ENCODE data around the gene BICD2.
"Not testable (repeated sequence)": the region's sequence is repeated elsewhere in the genome, so short reads cannot be mapped to it uniquely, and the experiment has no call there.

The BICD2 gene

GRCh38 chr9:92764381-92764987, at the start of gene BICD2:
TSS of gene BICD2 (minus strand) at chr9:92764833. CDS start at chr9:92764744, 89 bp downstream.
- Mint-ChIP-seq H3K36me3 (ENCODE audit: low read depth) (no peaks in the 10 kb centered on the region), H3K9me3 (no peaks in the 10 kb centered on the region), H3K27me3 (no peaks in the 10 kb centered on the region), H3K4me1 (ENCODE audit: low read depth) (peaks cover 47% of the 10 kb centered on the region), H3K27ac (peak within 1 kb of the TSS; percentile 86), H3K4me3 (peak within 1 kb of the TSS; percentile 89)

- not testable (repeated sequence) for H3K27ac Mint-ChIP-seq; H3K36me3 Mint-ChIP-seq (ENCODE audit: low read depth)
- peaks cover 61% of the 10 kb centered on the region for H3K27me3 Mint-ChIP-seq
These were observed 45.1 kb upstream of the BICD2 start for GRCh38 chr9:92809629-92810326.

GRCh38 chr9:92808726-92809451, 44.3 kb upstream of the BICD2 start:
- Mint-ChIP-seq H3K4me3 (peak overlapping the region; percentile 81), H3K27me3 (peaks cover 53% of the 10 kb centered on the region), H3K36me3 (ENCODE audit: low read depth) (no peaks in the 10 kb centered on the region), H3K4me1 (ENCODE audit: low read depth) (peaks cover 9% of the 10 kb centered on the region), H3K9me3 (no peaks in the 10 kb centered on the region), H3K27ac (peak overlapping the region; percentile 65)

More at GRCh38 chr9:92809629-92810326, 45.1 kb upstream of the BICD2 start:
- H3K9me3 Mint-ChIP-seq = not testable (repeated sequence)
- peaks cover 15% of the 10 kb centered on the region for H3K4me1 Mint-ChIP-seq (ENCODE audit: low read depth)
- H3K4me3 Mint-ChIP-seq = peak overlapping the region; percentile 81

GRCh38 chr9:92807757-92808725, 43.4 kb upstream of the BICD2 start:
- H3K27me3 Mint-ChIP-seq = peaks cover 45% of the 10 kb centered on the region
- H3K4me1 Mint-ChIP-seq (ENCODE audit: low read depth) = peaks cover 9% of the 10 kb centered on the region
- H3K9me3 Mint-ChIP-seq = no peaks in the 10 kb centered on the region
- no peaks in the 10 kb centered on the region for H3K36me3 Mint-ChIP-seq (ENCODE audit: low read depth)
- peak overlapping the region; percentile 52 for H3K4me3 Mint-ChIP-seq
- H3K27ac Mint-ChIP-seq = no peak overlapping the region

- H3K27ac Mint-ChIP-seq = no peak overlapping the region
- peaks cover 9% of the 10 kb centered on the region for H3K4me1 Mint-ChIP-seq (ENCODE audit: low read depth)
- H3K36me3 Mint-ChIP-seq (ENCODE audit: low read depth) = no peaks in the 10 kb centered on the region
- H3K4me3 Mint-ChIP-seq = peak overlapping the region; percentile 27
- H3K9me3 Mint-ChIP-seq = no peaks in the 10 kb centered on the region
- H3K27me3 Mint-ChIP-seq = peaks cover 43% of the 10 kb centered on the region
These were observed 42.6 kb upstream of the BICD2 start for GRCh38 chr9:92807031-92807756.

GRCh38 chr9:92804727-92805126, 40.1 kb upstream of the BICD2 start:
- no peak overlapping the region for H3K27ac Mint-ChIP-seq
- no peaks in the 10 kb centered on the region for H3K36me3 Mint-ChIP-seq (ENCODE audit: low read depth)
- peaks cover 28% of the 10 kb centered on the region for H3K27me3 Mint-ChIP-seq
- peaks cover 9% of the 10 kb centered on the region for H3K4me1 Mint-ChIP-seq (ENCODE audit: low read depth)
- H3K9me3 Mint-ChIP-seq = no peaks in the 10 kb centered on the region
- no peak overlapping the region for H3K4me3 Mint-ChIP-seq

GRCh38 chr9:92798358-92798757, 33.7 kb upstream of the BICD2 start:
- peaks cover 33% of the 10 kb centered on the region for H3K27me3 Mint-ChIP-seq
- no peaks in the 10 kb centered on the region for H3K4me1 Mint-ChIP-seq (ENCODE audit: low read depth)
- H3K36me3 Mint-ChIP-seq (ENCODE audit: low read depth) = no peaks in the 10 kb centered on the region
- H3K9me3 Mint-ChIP-seq = no peaks in the 10 kb centered on the region
- H3K4me3 Mint-ChIP-seq = no peak overlapping the region
- H3K27ac Mint-ChIP-seq = no peak overlapping the region

- not testable (repeated sequence) for H3K9me3 Mint-ChIP-seq; H3K4me3 Mint-ChIP-seq; H3K27ac Mint-ChIP-seq; H3K36me3 Mint-ChIP-seq (ENCODE audit: low read depth); H3K4me1 Mint-ChIP-seq (ENCODE audit: low read depth)
- H3K27me3 Mint-ChIP-seq = peaks cover 33% of the 10 kb centered on the region
These were observed 31.7 kb upstream of the BICD2 start for GRCh38 chr9:92796337-92796804.

- Mint-ChIP-seq H3K4me3 (no peak overlapping the region), H3K27me3 (peaks cover 33% of the 10 kb centered on the region), H3K4me1 (ENCODE audit: low read depth) (peaks cover 5% of the 10 kb centered on the region), H3K36me3 (ENCODE audit: low read depth) (no peaks in the 10 kb centered on the region), H3K27ac (no peak overlapping the region), H3K9me3 (no peaks in the 10 kb centered on the region)
These were observed 31.1 kb upstream of the BICD2 start for GRCh38 chr9:92795598-92796336.

GRCh38 chr9:92795000-92795399, 30.4 kb upstream of the BICD2 start:
- Mint-ChIP-seq H3K36me3 (ENCODE audit: low read depth) (no peaks in the 10 kb centered on the region), H3K9me3 (no peaks in the 10 kb centered on the region), H3K27me3 (peaks cover 30% of the 10 kb centered on the region), H3K27ac (no peak overlapping the region), H3K4me3 (no peak overlapping the region), H3K4me1 (ENCODE audit: low read depth) (peaks cover 9% of the 10 kb centered on the region)

- Mint-ChIP-seq H3K4me1 (ENCODE audit: low read depth) (peaks cover 9% of the 10 kb centered on the region), H3K36me3 (ENCODE audit: low read depth) (no peaks in the 10 kb centered on the region), H3K27ac (no peak overlapping the region), H3K9me3 (no peaks in the 10 kb centered on the region), H3K4me3 (no peak overlapping the region), H3K27me3 (peaks cover 26% of the 10 kb centered on the region)
These were observed 29.8 kb upstream of the BICD2 start for GRCh38 chr9:92794426-92794825.

- no peaks in the 10 kb centered on the region for H3K9me3 Mint-ChIP-seq
- H3K27me3 Mint-ChIP-seq = peaks cover 3% of the 10 kb centered on the region
- H3K4me3 Mint-ChIP-seq = no peak overlapping the region
- H3K27ac Mint-ChIP-seq = no peak overlapping the region
- H3K36me3 Mint-ChIP-seq (ENCODE audit: low read depth) = no peaks in the 10 kb centered on the region
- peaks cover 9% of the 10 kb centered on the region for H3K4me1 Mint-ChIP-seq (ENCODE audit: low read depth)
These were observed 26.2 kb upstream of the BICD2 start for GRCh38 chr9:92790542-92791527.

All from stimulated activated naive CD8-positive, alpha-beta T cell treated with anti-CD3 and anti-CD28 coated beads, Interleukin-15, Interleukin-2, amounts not matched to agents 100 ng/mL and 50 ng/mL, for 24 hours (primary cell).